Stimulated activated CD8-positive, alpha-beta memory T cell treated with anti-CD3 and anti-CD28 coated beads, Interleukin-7, amount 100 ng/mL, for 1 hour (primary cell): ENCODE data around the gene THADA.

Experiments used
- DNase-seq, 2 donors: peaks; one replicate each; pipeline ENCODE4 v3.0.0-alpha.2; 2020; ENCODE audit warnings: low read depth in 2 of 2

Gene THADA

GRCh38 chr2:43250015-43250414 lies 345.8 kb downstream of the THADA start:
- DNase-seq, result no peak

- no peak for DNase-seq
Measured at GRCh38 chr2:43248621-43249020, 347.2 kb downstream of the THADA start.

GRCh38 chr2:43246641-43247040 lies 349.2 kb downstream of the THADA start:
- DNase-seq, result no peak

- DNase-seq, result no peak
Measured at GRCh38 chr2:43241558-43241957, 354.3 kb downstream of the THADA start.

GRCh38 chr2:43240766-43241150 lies 355.1 kb downstream of the THADA start:
- DNase-seq, result no peak

- DNase-seq, result no peak
Measured at GRCh38 chr2:43239981-43240765, 355.7 kb downstream of the THADA start.

GRCh38 chr2:43238813-43239212 lies 357.0 kb downstream of the THADA start:
- no peak for DNase-seq

- DNase-seq, result no peak
Measured at GRCh38 chr2:43238176-43238575, 357.7 kb downstream of the THADA start.

- DNase-seq, result no peak
Measured at GRCh38 chr2:43233218-43234212, 362.3 kb downstream of the THADA start.

GRCh38 chr2:43230951-43231827 lies 364.6 kb downstream of the THADA start:
- no peak for DNase-seq

GRCh38 chr2:43230351-43230885 lies 365.4 kb downstream of the THADA start:
- DNase-seq, result no peak

GRCh38 chr2:43228756-43229659 lies 366.8 kb downstream of the THADA start:
- no peak for DNase-seq

- no peak for DNase-seq
Measured at GRCh38 chr2:43228321-43228751, 367.5 kb downstream of the THADA start.

- DNase-seq, result no peak
Measured at GRCh38 chr2:43227830-43228281, 368.0 kb downstream of the THADA start.

GRCh38 chr2:43226955-43227829 lies 368.6 kb downstream of the THADA start:
- peak; percentile 26 to 27 for DNase-seq

GRCh38 chr2:43226558-43226954 lies 369.3 kb downstream of the THADA start, which contains the start of gene ZFP36L2:
ZFP36L2 (minus strand) TSS chr2:43226606; CDS start chr2:43226315, 291 bp downstream.
- DNase-seq, result peak; percentile 91

- peak; percentile 41 for DNase-seq
Measured at GRCh38 chr2:43225788-43226557, 369.9 kb downstream of the THADA start.

- peak; percentile 41 to 45 for DNase-seq
Measured at GRCh38 chr2:43225093-43225787, 370.6 kb downstream of the THADA start.
